GM19372 (cell line): ENCODE results near the gene SCG5.

ENCODE experiments used
- ATAC-seq: cut with Tn5 transposase; IDR thresholded peaks from one replicate; pipeline ENCODE4 v1.9.1; 2021; ENCODE audit warnings: mild to moderate bottlenecking, low read depth, moderate library complexity; ENCODE audit not compliant: unreplicated experiment

SCG5 gene

GRCh38 chr15:32690941-32691688 is 49.6 kb downstream of the SCG5 start:
- no peak for ATAC-seq

GRCh38 chr15:32691689-32692038 is 50.2 kb downstream of the SCG5 start:
- no peak for ATAC-seq

GRCh38 chr15:32692286-32692685 is 50.8 kb downstream of the SCG5 start:
- ATAC-seq, result no peak

GRCh38 chr15:32694222-32694983 is 52.9 kb downstream of the SCG5 start:
- no peak for ATAC-seq

GRCh38 chr15:32698773-32699390 is 57.4 kb downstream of the SCG5 start:
- no peak for ATAC-seq

GRCh38 chr15:32700501-32701150 is 59.1 kb downstream of the SCG5 start:
- no peak for ATAC-seq

- ATAC-seq, result no peak
These were observed 60.4 kb downstream of the SCG5 start for GRCh38 chr15:32701863-32702262.

- ATAC-seq, result no peak
These were observed 63.0 kb downstream of the SCG5 start for GRCh38 chr15:32704395-32704981.

- ATAC-seq, result no peak
These were observed 63.9 kb downstream of the SCG5 start for GRCh38 chr15:32705446-32705845.

- ATAC-seq, result no peak
These were observed 65.2 kb downstream of the SCG5 start for GRCh38 chr15:32706704-32707103.

GRCh38 chr15:32707436-32707835 is 65.9 kb downstream of the SCG5 start:
- no peak for ATAC-seq

- no peak for ATAC-seq
These were observed 68.0 kb downstream of the SCG5 start for GRCh38 chr15:32709295-32710033.

- no peak for ATAC-seq
These were observed 73.8 kb downstream of the SCG5 start for GRCh38 chr15:32715276-32715675.

- no peak for ATAC-seq
These were observed 74.9 kb downstream of the SCG5 start for GRCh38 chr15:32716216-32716914.

- ATAC-seq, result no peak
These were observed 75.5 kb downstream of the SCG5 start for GRCh38 chr15:32716915-32717425.

GRCh38 chr15:32717426-32718226 is 76.1 kb downstream of the SCG5 start, which contains the start of gene GREM1:
Gene GREM1, plus strand, starts transcription at chr15:32718004. Its CDS starts 12,687 bp downstream, at chr15:32730691.
- ATAC-seq, result no peak

- no peak for ATAC-seq
These were observed 76.8 kb downstream of the SCG5 start for GRCh38 chr15:32718227-32718820.
